Urinary bladder (tissue), 4 donors: Measurements from ENCODE around the gene PAQR4. TPM values are rescaled to one million over a fixed set of nuclear protein-coding genes. Genes with fewer than 3 reads are reported as not detected.
A peak's percentile ranks its signal among the peaks of the same experiment; 100 is the strongest.

Experiments
- DNase-seq: peaks from one replicate; pipeline ENCODE4 v3.0.0-alpha.2; 2015; ENCODE audit errors: extremely low spot score
- H3K27ac ChIP-seq: one replicate; pipeline ENCODE4 v1.5.1; 2013; ENCODE audit warnings: low read depth, mild to moderate bottlenecking, moderate library complexity
- H3K36me3 ChIP-seq: one replicate; pipeline ENCODE4 v1.6.1; 2013; ENCODE audit warnings: mild to moderate bottlenecking, moderate library complexity; ENCODE audit not compliant: insufficient read depth
- H3K4me1 ChIP-seq: one replicate; pipeline ENCODE4 v1.6.1; 2013; ENCODE audit warnings: mild to moderate bottlenecking, moderate library complexity; ENCODE audit not compliant: insufficient read depth
- H3K4me3 ChIP-seq: one replicate; pipeline ENCODE4 v1.5.1; 2013; ENCODE audit warnings: low read depth, low read length
- WGBS: extraction: QIAGEN DNeasy Blood & Tissue Kit; methylation state at CpG from one replicate; pipeline ENCODE4 v1.1.7; 2013; 5-methylcytosine and 5-hydroxymethylcytosine counted together
- polyA plus RNA-seq: library from polyadenylated mRNA; stranded (reverse); fragments of 200-250 nt; gene quantifications from one replicate; pipeline ENCODE4 v1.2.3, GENCODE V29; 2013
- total RNA-seq: library from RNA; depleted of rRNA; stranded (reverse); fragments of >200 nt; gene quantifications from one replicate; pipeline ENCODE4 v1.2.3, GENCODE V29; 2014
- donor health status: healthy with polysubstance abuse.
- donor health status: healthy.

PAQR4 gene
- total and polyA plus RNA-seq, 2 donors: 4.5 to 5.1 TPM

- Histone ChIP-seq H3K27ac (no peak overlapping the region), H3K36me3 (no peaks in the 10 kb centered on the region), H3K4me3 (no peak overlapping the region), H3K4me1 (no peaks in the 10 kb centered on the region)
- DNase-seq: no peak
- 67% methylated on average over 11 of the region's 11 CpGs for WGBS
These were observed 16.5 kb upstream of the PAQR4 start for GRCh38 chr16:2952679-2953078.

DNA sequence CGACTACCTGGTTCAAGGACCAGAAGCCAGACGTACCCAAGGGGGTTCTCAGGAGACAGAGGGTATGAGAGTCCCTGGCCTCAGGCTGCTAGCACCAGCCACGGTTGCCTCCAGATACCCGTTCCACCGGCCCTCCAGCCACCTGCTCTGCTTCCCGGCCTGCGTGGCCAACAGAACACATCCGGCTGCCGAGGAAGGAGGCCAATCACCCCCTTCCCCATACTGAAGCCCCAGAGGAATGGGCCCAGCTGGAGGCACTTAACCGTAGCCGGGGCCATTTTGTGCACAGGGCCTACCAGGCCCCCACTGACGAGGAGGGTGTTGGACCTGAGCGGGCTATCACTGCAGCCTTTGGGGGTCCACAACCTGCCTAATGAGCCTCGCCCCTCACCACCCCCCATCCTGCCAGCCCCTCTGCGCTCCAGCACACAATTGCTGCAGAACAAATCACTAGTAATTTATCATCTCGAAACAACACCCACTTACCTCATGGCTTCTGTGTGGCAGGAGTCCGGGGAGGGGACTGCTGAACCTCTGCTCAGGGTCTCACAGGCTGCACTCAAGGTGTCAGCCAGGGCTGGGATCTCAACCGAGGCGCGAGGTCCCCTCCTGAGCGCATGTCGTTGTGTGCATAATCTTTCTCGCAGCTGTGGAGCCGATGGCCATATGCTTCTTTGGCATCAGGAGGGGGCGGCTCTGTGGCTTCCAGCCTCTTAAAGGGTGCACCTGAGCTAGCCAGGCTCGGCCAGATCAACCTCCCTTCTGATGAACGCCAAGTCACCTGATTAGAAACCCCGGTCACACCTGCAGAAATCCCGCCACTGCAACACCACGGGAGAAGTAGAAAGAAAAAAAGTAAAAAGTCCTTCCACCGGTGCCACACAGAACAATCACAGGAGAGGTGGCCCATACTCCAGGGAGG, 15.2 kb upstream of the PAQR4 start:
- WGBS: 59% methylated on average over 31 of the region's 31 CpGs

GRCh38 chr16:2954656-2955381, 14.3 kb upstream of the PAQR4 start:
- H3K36me3 ChIP-seq: no peaks in the 10 kb centered on the region
- H3K4me3 ChIP-seq: no peak overlapping the region
- H3K27ac ChIP-seq: no peak overlapping the region
- no peaks in the 10 kb centered on the region for H3K4me1 ChIP-seq
- DNase-seq: no peak
- WGBS: 63% methylated on average over 26 of the region's 26 CpGs

More for the DNA sequence above, 15.2 kb upstream of the PAQR4 start:
- Histone ChIP-seq H3K4me1 (no peaks in the 10 kb centered on the region), H3K27ac (no peak overlapping the region), H3K4me3 (no peak overlapping the region), H3K36me3 (no peaks in the 10 kb centered on the region)
- no peak for DNase-seq

- H3K4me1 ChIP-seq: no peaks in the 10 kb centered on the region
- H3K27ac ChIP-seq: no peak overlapping the region
- 55% methylated on average over 10 of the region's 10 CpGs for WGBS
These were observed 13.7 kb upstream of the PAQR4 start for GRCh38 chr16:2955438-2955778.

DNA sequence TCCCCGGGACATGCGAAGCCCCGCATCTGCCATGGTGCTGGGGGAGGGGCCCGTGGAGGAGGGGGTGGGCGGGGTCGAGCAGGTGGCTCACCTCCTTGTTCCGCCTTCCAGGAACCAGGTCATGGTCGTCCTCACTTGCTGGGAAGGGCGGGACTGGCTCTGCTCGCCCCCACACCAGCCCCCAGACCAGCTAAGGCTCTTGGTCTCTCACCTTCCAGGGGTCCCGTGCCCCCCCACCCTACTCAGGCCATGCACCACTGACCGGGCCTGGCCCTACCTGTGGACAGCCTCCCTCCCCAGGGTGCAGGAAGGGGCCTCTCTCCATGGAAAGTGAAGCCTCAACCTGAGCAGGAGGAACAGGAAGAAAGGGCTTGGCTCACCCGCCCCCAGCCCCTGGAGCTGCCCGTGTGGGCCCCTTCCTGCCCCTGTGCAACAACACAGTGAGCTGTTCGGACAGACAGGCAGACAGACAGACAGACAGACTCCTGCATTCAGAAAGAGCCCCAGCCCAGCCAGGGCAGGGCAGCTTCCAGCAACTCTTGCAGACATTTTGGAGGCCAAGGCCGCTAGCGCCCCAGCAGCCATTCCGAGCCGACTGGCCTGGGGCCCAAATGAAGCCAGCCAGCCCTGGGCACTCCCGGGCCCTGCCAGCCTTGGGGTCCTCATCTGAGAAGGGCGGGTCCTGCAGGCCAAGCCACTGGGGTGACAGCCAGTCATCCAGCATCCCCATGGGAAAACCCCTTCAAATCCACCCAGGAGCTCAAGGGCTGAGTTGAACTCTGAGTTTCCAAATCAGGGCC, 13.2 kb upstream of the PAQR4 start:
- H3K4me3 ChIP-seq: no peak overlapping the region
- DNase-seq: no peak
- H3K36me3 ChIP-seq: no peaks in the 10 kb centered on the region
- H3K27ac ChIP-seq: no peak overlapping the region
- whole genome bisulfite sequencing: 40% methylated on average over 21 of the region's 21 CpGs
- no peaks in the 10 kb centered on the region for H3K4me1 ChIP-seq

More at GRCh38 chr16:2955438-2955778, 13.7 kb upstream of the PAQR4 start:
- DNase-seq: no peak
- no peaks in the 10 kb centered on the region for H3K36me3 ChIP-seq
- no peak overlapping the region for H3K4me3 ChIP-seq

- Histone ChIP-seq H3K4me1 (no peaks in the 10 kb centered on the region), H3K4me3 (no peak overlapping the region), H3K36me3 (no peaks in the 10 kb centered on the region), H3K27ac (no peak overlapping the region)
- 81% methylated on average over 11 of the region's 11 CpGs for WGBS
- no peak for DNase-seq
These were observed 12.6 kb upstream of the PAQR4 start for GRCh38 chr16:2956579-2956956.

- 65% methylated on average over 10 of the region's 10 CpGs for WGBS
- no peaks in the 10 kb centered on the region for H3K36me3 ChIP-seq
- H3K27ac ChIP-seq: no peak overlapping the region
- no peak overlapping the region for H3K4me3 ChIP-seq
- DNase-seq: no peak
- no peaks in the 10 kb centered on the region for H3K4me1 ChIP-seq
These were observed 9.9 kb upstream of the PAQR4 start for GRCh38 chr16:2959206-2959605.

GRCh38 chr16:2960183-2961010, 8.8 kb upstream of the PAQR4 start:
- WGBS: 77% methylated on average over 17 of the region's 17 CpGs
- no peak for DNase-seq
- H3K27ac ChIP-seq: no peak overlapping the region
- H3K4me1 ChIP-seq: peaks cover 5% of the 10 kb centered on the region
- no peaks in the 10 kb centered on the region for H3K36me3 ChIP-seq
- H3K4me3 ChIP-seq: no peak overlapping the region

DNA sequence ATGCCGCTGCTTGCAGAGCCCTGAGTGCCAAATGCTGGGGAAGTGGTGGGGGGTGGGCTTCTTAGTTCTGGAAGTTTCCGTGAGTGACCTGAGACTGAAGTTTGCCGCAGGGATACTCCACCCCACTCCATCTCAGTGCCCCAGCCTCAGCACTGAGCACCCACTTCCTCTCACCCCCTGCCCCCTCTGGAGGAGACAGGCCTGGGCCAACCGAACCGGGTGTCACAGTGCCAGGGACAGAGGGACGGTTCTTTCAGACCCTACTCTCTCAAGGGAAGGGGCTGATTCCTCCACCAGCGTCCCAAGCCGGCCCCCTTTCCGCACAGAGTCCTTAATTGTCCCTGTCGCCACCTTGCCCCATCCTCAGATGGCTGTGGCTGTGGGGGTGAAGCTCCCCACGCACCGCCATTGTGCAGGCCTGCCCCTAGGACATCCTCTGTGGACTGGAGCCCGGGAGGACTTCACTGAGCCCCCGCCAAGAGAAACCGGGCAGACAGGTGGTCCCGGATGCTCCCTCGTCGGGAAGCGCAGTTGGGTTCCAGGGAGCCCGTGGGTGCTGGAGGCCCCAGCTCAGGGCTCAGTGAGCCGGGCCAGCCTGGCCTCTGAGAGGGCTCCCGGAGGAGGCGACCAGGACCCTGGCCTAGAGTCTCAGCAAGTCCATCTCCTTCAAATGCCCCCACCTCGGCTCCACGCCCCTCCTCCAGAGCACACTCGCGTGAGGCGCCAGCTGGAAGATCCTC, 6.6 kb upstream of the PAQR4 start:
- WGBS: 23% methylated on average over 28 of the region's 28 CpGs
- H3K4me3 ChIP-seq: no peak overlapping the region
- H3K27ac ChIP-seq: no peak overlapping the region
- H3K36me3 ChIP-seq: no peaks in the 10 kb centered on the region
- DNase-seq: no peak
- H3K4me1 ChIP-seq: peaks cover 5% of the 10 kb centered on the region

- Histone ChIP-seq H3K4me1 (peaks cover 5% of the 10 kb centered on the region), H3K27ac (no peak overlapping the region), H3K36me3 (no peaks in the 10 kb centered on the region), H3K4me3 (no peak overlapping the region)
- WGBS: under 1% methylated on average over 40 of the region's 40 CpGs
- DNase-seq: no peak
These were observed 6.0 kb upstream of the PAQR4 start for GRCh38 chr16:2963074-2963722.

DNA sequence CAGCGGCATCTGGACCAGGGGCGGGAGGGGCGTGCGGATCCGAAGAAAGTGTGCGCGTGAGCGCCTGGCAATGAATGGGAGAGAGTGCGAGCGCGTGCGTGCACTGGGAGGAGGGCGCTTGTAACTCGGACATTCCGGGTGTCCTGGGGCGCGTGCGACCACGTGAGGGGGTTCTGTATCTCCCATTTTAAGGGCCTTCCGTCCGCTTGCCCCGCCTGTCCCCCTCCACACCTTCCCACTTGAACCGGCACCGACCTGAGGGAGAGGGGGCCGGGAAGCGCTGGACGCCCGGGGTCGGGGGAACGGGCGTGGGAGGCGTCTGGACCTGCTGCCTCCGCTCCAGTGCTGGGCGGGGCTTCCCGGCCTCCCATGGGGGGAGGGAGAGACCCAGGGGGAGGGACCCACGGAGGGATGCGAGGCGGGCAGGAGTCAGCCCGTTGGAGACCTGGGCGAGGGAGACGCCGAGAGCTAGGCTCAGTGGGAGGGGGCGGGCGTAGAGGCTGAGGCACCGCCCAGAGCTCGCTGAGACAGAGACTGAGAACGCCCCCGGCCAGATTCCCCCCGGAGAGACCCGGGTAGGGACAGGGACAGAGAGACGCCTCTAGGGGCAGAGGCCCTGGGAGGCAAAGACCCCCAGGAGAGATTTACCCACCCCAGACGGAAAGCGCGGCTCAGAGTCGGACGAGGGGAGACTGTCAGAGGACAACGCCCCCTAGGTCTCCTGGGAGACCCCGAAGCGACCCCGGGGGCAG, 5.2 kb upstream of the PAQR4 start, which contains the start of gene KREMEN2:
Gene KREMEN2, plus strand, starts transcription at position 553 of the 752 bp plus-strand sequence. CDS start 246 bp downstream, outside the sequence.
- no peaks in the 10 kb centered on the region for H3K36me3 ChIP-seq
- no peak for DNase-seq
- peak within 1 kb of the TSS; percentile 29 for H3K4me3 ChIP-seq
- under 1% methylated on average over 60 of the region's 60 CpGs for WGBS
- no peak within 1 kb of the TSS for H3K27ac ChIP-seq
- peaks cover 5% of the 10 kb centered on the region for H3K4me1 ChIP-seq
